WTC11 (cell line): ENCODE data around the gene TOE1.

ENCODE experiments used
- CREB1 ChIP-seq: sonication (generic); formaldehyde crosslinking; IDR thresholded peaks from 2 replicates; pipeline ENCODE4 v1.8.0; 2023; ENCODE audit warnings: mild to moderate bottlenecking, missing genetic modification reagents
- CREM ChIP-seq: sonication (generic); formaldehyde crosslinking; IDR thresholded peaks from 2 replicates; pipeline ENCODE4 v1.8.1; 2022; ENCODE audit warnings: mild to moderate bottlenecking, missing genetic modification reagents, moderate library complexity
- ELF4 ChIP-seq: sonication (generic); formaldehyde crosslinking; IDR thresholded peaks from 2 replicates; pipeline ENCODE4 v1.8.1; 2022; ENCODE audit warnings: low read depth, mild to moderate bottlenecking, moderate library complexity, missing genetic modification reagents
- FOXJ3 ChIP-seq: sonication (generic); formaldehyde crosslinking; IDR thresholded peaks from 2 replicates; pipeline ENCODE4 v1.9.0; 2021; ENCODE audit warnings: missing genetic modification reagents, mild to moderate bottlenecking, borderline replicate concordance
- NFYB ChIP-seq: sonication (generic); formaldehyde crosslinking; conservative IDR thresholded peaks from 2 replicates; pipeline ENCODE4 v1.8.0; 2022; ENCODE audit warnings: low read depth, missing genetic modification reagents
- NR1H2 ChIP-seq: sonication (generic); formaldehyde crosslinking; IDR thresholded peaks from 2 replicates; pipeline ENCODE4 v1.9.0; 2021; ENCODE audit warnings: mild to moderate bottlenecking, moderate library complexity, missing genetic modification reagents
- PRRX2 ChIP-seq: fragments of 250-450 bp; sonication (Bioruptor Pico); IDR thresholded peaks from 2 replicates; pipeline ENCODE4 v1.8.0; 2021; ENCODE audit warnings: mild to moderate bottlenecking
- RORB ChIP-seq: fragments of 250-450 bp; sonication (Bioruptor Pico); IDR thresholded peaks from 2 replicates; pipeline ENCODE4 v1.9.0; 2021; ENCODE audit warnings: mild to moderate bottlenecking
- TEAD4 ChIP-seq: sonication (generic); formaldehyde crosslinking; IDR thresholded peaks from 2 replicates; pipeline ENCODE4 v1.8.0; 2022; ENCODE audit warnings: mild to moderate bottlenecking, missing genetic modification reagents
- ZNF232 ChIP-seq: sonication (generic); formaldehyde crosslinking; IDR thresholded peaks from 2 replicates; pipeline ENCODE4 v1.8.0; 2022; ENCODE audit warnings: mild to moderate bottlenecking, missing genetic modification reagents
- ZNF263 ChIP-seq: sonication (generic); formaldehyde crosslinking; IDR thresholded peaks from 2 replicates; pipeline ENCODE4 v1.8.1; 2022; ENCODE audit warnings: low read depth, mild to moderate bottlenecking, moderate library complexity, missing genetic modification reagents
- TF ChIP-seq, protein P1 (sequence below): fragments of 200-600 bp; IDR thresholded peaks from 2 replicates; pipeline ENCODE4 v1.8.0; 2022; ENCODE audit warnings: antibody characterized with exemption
- TF ChIP-seq, protein P2 (sequence below): sonication (generic); formaldehyde crosslinking; IDR thresholded peaks from 2 replicates; pipeline ENCODE4 v1.8.0; 2022; ENCODE audit warnings: mild to moderate bottlenecking, missing genetic modification reagents
- TF ChIP-seq, protein P3 (sequence below): sonication (generic); formaldehyde crosslinking; conservative IDR thresholded peaks from 2 replicates; pipeline ENCODE4 v1.8.1; 2023; ENCODE audit warnings: mild to moderate bottlenecking, low read depth, missing genetic modification reagents, moderate library complexity

DNA sequence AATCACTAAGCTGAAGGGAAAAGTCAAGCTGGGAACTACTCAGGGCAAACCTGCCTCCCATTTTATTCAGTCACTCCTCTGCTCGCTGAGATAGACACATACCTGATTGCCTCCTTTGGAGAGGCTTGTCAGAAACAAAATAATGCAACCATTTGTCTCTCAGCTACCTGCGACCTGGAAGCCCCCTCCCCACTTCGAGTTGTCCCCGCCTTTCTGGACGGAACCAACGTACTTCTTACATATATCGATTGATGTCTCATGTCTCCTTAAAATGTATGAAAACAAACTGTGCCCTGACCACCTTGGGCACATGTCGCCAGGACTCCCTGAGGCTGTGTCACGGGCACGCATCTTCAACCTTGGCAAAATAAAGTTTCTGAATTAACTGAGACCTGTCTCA, 34.7 kb upstream of the TOE1 start:
- no peak for TF ChIP-seq PRRX2 (CRISPR knock-in tag)
- TF ChIP-seq, protein P1, sequence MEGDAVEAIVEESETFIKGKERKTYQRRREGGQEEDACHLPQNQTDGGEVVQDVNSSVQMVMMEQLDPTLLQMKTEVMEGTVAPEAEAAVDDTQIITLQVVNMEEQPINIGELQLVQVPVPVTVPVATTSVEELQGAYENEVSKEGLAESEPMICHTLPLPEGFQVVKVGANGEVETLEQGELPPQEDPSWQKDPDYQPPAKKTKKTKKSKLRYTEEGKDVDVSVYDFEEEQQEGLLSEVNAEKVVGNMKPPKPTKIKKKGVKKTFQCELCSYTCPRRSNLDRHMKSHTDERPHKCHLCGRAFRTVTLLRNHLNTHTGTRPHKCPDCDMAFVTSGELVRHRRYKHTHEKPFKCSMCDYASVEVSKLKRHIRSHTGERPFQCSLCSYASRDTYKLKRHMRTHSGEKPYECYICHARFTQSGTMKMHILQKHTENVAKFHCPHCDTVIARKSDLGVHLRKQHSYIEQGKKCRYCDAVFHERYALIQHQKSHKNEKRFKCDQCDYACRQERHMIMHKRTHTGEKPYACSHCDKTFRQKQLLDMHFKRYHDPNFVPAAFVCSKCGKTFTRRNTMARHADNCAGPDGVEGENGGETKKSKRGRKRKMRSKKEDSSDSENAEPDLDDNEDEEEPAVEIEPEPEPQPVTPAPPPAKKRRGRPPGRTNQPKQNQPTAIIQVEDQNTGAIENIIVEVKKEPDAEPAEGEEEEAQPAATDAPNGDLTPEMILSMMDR: no peak
- no peak for TF ChIP-seq RORB
- TF ChIP-seq ZNF263 (CRISPR knock-in tag): no peak
- TF ChIP-seq CREM (CRISPR knock-in tag): no peak
- TF ChIP-seq, protein P2, sequence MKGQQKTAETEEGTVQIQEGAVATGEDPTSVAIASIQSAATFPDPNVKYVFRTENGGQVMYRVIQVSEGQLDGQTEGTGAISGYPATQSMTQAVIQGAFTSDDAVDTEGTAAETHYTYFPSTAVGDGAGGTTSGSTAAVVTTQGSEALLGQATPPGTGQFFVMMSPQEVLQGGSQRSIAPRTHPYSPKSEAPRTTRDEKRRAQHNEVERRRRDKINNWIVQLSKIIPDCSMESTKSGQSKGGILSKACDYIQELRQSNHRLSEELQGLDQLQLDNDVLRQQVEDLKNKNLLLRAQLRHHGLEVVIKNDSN: no peak
- TF ChIP-seq FOXJ3: no peak
- no peak for TF ChIP-seq TEAD4 (CRISPR knock-in tag)
- no peak for TF ChIP-seq NR1H2 (CRISPR knock-in tag)
- TF ChIP-seq, protein P3, sequence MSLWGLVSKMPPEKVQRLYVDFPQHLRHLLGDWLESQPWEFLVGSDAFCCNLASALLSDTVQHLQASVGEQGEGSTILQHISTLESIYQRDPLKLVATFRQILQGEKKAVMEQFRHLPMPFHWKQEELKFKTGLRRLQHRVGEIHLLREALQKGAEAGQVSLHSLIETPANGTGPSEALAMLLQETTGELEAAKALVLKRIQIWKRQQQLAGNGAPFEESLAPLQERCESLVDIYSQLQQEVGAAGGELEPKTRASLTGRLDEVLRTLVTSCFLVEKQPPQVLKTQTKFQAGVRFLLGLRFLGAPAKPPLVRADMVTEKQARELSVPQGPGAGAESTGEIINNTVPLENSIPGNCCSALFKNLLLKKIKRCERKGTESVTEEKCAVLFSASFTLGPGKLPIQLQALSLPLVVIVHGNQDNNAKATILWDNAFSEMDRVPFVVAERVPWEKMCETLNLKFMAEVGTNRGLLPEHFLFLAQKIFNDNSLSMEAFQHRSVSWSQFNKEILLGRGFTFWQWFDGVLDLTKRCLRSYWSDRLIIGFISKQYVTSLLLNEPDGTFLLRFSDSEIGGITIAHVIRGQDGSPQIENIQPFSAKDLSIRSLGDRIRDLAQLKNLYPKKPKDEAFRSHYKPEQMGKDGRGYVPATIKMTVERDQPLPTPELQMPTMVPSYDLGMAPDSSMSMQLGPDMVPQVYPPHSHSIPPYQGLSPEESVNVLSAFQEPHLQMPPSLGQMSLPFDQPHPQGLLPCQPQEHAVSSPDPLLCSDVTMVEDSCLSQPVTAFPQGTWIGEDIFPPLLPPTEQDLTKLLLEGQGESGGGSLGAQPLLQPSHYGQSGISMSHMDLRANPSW (CRISPR knock-in tag): no peak
- TF ChIP-seq ELF4 (CRISPR knock-in tag): no peak
- no peak for TF ChIP-seq CREB1 (CRISPR knock-in tag)
- no peak for TF ChIP-seq NFYB (CRISPR knock-in tag)
- TF ChIP-seq ZNF232 (CRISPR knock-in tag): no peak
